Measurements from ENCODE around the gene AK5.
"Not testable (repeated sequence)": the region's sequence is repeated elsewhere in the genome, so short reads cannot be mapped to it uniquely, and the experiment has no call there.

Gene AK5

GRCh38 chr1:77499466-77499865, 217.6 kb downstream of the AK5 start:
- no peak for DNase-seq (ENCODE audit: low spot score)

- no peak for DNase-seq (ENCODE audit: low spot score)
Observed at GRCh38 chr1:77504986-77505385, 223.2 kb downstream of the AK5 start.

DNA sequence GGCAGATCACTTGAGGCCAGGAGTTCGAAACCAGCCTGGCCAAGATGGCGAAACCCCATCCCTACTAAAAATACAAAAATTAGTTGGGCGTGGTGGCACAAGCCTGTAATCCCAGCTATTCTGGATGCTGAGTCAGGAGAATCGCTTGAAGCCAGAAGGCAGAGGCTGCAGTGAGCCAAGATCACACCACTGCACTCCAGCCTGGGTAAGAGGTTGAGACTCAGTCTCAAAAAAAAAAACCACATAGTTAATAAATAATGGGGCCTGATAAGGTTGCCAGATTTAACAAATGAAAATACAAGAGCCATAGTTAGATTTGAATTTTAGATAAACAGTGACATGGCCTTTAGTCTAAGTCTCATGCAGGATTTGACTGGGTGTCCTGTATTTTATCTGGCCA, 225.0 kb downstream of the AK5 start:
- no peak for DNase-seq (ENCODE audit: low spot score)

DNA sequence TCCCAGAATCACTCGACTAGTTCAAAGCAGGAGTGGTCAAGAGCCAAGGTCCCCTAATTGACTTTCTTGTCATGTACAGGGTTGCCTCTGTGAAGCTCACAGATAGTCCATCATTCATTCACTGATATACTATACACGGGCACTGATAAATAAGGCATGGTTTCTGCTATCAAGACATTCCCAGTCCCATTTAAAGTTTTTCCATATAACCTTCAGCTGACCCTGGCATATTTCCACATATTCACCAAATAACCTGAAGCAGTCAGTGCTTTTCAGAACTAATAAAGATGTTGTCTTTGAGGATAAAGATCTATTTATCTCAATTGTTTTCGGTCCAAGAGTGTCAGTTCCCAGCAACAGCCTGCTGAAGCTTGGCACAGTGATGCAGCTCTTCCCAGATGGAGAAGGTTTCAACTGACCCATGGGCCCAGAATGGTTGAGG, 227.3 kb downstream of the AK5 start:
- no peak for DNase-seq (ENCODE audit: low spot score)

DNA sequence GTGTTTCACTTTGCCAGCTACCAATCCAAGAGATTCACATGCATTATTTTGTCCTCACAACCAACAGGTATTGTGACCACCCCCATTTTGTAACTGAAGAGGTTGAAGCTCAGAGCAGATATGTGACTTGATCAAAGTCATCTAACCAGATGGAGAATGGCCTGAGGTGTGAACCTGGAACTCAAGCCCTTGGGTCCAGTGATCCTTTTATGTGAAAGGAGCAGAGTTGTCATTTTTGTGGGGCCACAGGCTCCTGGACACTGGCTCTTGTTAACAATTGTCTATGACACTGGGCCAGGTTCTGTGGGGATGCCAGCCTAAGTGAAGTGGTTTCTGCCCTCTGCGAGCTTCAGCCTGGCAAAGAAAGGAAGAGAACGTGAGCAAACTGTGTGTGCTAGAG, 228.1 kb downstream of the AK5 start:
- DNase-seq (ENCODE audit: low spot score): no peak

DNA sequence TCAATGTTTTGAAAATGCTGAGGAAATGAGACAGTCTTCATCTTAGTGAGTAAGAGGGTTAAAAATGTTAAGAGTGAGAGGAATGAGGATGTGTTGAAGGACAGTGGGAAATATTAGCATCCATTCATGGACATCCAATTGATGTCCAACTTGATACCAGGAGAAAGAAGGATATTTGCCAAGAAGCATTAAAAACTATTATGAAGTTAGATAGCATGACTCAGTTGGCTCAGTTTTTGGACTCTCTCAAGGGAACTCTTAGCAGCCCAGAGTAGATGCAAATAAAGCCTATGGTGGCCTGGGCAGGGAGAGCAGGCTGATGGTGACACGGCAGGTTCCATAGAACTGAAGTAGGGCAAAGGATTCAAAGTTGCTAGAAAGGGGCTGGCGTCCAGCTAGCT, 229.6 kb downstream of the AK5 start:
- peak; percentile 82 for DNase-seq (ENCODE audit: low spot score)

DNA sequence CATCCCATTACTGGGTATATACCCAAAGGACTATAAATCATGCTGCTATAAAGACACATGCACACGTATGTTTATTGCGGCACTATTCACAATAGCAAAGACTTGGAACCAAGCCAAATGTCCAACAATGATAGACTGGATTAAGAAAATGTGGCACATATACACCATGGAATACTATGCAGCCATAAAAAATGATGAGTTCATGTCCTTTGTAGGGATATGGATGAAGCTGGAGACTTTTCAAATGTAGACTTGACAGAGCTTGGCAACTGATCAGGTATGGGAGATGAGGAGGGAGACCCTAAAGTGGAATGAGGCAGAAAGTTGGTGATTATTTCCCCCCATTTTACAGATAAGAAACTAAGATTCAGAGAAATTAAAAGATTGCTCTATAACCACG, 230.8 kb downstream of the AK5 start:
- not testable (repeated sequence) for DNase-seq (ENCODE audit: low spot score)

GRCh38 chr1:77513839-77514763, 232.3 kb downstream of the AK5 start:
- DNase-seq (ENCODE audit: low spot score): peak; percentile 85

- no peak for DNase-seq (ENCODE audit: low spot score)
Observed at GRCh38 chr1:77514921-77515776, 233.3 kb downstream of the AK5 start.

- DNase-seq (ENCODE audit: low spot score): no peak
Observed at GRCh38 chr1:77516106-77516505, 234.3 kb downstream of the AK5 start.

- DNase-seq (ENCODE audit: low spot score): no peak
Observed at GRCh38 chr1:77524038-77524437, 242.2 kb downstream of the AK5 start.

GRCh38 chr1:77531149-77531548, 249.3 kb downstream of the AK5 start:
- DNase-seq (ENCODE audit: low spot score): not testable (repeated sequence)

GRCh38 chr1:77531596-77532280, 249.9 kb downstream of the AK5 start:
- DNase-seq (ENCODE audit: low spot score): not testable (repeated sequence)

GRCh38 chr1:77532641-77533040, 250.8 kb downstream of the AK5 start:
- no peak for DNase-seq (ENCODE audit: low spot score)

- peak; percentile 81 for DNase-seq (ENCODE audit: low spot score)
Observed at GRCh38 chr1:77533660-77534305, 252.0 kb downstream of the AK5 start.

DNA sequence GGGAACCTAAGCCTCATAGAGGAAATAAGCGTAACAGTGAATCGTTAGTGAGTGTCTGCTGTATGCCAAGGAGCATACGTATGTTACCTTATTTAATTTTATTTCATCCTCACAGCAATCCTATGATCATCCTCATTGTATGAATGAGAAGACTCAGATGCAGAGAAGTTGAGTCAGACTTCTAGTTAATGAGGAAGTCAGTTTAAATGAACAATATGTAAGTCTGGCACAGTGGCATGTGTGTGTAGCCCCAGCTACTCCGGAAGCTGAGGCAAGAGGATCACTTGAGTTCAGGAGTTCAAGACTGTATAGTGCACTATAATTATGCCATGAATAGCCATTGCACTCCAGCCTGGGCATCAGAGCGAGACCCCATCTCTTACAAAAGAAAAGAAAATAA, 252.6 kb downstream of the AK5 start:
- DNase-seq (ENCODE audit: low spot score): no peak

- DNase-seq (ENCODE audit: low spot score): peak; percentile 88
Observed at GRCh38 chr1:77536813-77537212, 255.0 kb downstream of the AK5 start.

DNA sequence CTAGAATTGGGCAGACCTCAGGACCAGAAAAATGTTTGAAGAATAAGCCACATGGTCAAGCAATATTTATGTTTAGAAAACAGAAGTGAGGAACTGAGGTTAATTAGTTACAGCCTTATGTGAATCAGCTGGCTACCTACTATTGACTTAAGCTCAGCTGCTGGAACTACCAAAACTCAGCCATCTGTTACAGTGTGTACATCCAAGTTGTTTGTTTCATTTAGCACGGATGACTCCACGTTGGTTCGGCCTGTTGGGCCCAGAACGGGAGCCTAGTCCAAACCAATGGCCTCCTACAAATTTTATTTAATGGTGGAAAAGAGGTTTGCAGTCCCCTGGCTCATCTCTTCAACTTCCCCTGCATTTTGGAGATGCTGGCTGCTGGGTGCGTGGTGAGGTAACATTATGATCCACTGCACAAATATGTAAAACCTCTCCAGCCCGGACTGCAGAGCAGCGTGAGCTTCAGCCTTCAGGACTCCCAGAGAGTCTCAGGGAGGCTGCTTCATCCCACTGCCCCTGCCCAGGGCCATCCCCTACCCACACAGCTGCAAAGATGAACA, 257.2 kb downstream of the AK5 start:
- DNase-seq (ENCODE audit: low spot score): peak; percentile 82

DNA sequence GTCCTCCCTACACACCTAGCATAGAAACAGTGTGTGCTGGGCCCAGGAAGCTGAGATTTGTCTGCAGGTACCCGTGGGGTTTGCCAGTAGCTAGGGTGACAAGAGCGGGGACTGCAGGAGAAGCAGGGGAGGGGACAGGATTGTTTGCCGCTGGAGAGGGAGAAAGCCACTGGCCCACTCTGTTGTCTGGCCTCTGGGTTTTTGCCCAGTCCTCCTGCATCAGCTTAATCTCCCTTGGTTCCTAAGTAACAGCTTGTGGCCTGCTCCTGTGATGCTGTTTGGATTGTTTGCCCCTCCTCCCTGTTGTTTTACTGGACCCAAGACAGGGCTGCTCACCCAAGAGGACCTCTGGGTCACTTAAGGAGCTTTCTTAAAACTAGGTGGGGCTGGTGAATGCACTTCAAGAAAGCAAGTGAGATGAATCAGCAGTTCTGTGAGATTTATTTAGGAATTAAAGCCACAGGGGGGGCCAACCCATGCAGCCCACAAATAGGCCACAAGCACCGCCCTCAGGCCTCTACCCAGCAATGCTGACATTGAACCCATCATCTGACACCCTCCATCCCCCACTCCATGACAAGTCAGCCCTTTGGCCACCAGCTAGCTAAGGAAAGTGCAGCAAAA, 257.8 kb downstream of the AK5 start:
- peak; percentile 79 for DNase-seq (ENCODE audit: low spot score)

DNA sequence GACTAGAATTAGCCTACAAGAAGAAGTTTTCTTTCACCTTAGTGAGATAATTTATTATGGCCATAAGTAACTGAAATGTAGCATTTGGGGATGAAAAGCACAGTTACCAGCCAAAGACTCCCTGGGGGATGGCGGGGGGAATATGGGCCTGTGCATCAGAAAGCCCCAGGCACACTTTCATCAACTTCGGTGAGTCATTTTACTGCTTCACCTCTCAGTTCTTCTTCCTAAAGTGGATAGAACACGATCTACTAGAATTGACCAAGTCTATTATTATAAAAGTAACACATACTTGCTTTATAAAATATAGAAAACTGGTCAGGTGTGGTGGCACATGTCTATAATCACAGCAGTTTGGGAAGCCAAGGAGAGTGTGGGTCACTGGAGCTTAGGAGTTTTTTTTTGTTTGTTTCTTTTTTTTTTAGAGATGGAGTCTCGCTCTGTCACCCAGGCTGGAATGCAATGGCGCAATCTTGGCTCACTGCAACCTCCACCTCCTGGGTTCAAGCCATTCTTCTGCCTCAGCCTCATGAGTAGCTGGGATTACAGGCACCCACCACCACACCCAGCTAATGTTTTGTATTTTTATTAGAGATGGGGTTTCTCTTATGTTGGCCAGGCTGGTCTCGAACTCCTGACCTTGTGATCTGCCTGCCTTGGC, 258.8 kb downstream of the AK5 start:
- DNase-seq (ENCODE audit: low spot score): no peak

All from GM03348 (cell line).